ENCODE data around the gene CFAP97.

CFAP97 gene

GRCh38 chr4:185196437-185196836, 7.4 kb downstream of the CFAP97 start:
- no peak for DNase-seq

GRCh38 chr4:185194924-185195888, 8.6 kb downstream of the CFAP97 start:
- DNase-seq: no peak

GRCh38 chr4:185192059-185192458, 11.7 kb downstream of the CFAP97 start:
- DNase-seq: no peak

- DNase-seq: no peak
Measured at GRCh38 chr4:185190306-185190856, 13.4 kb downstream of the CFAP97 start.

GRCh38 chr4:185189606-185190305, 14.0 kb downstream of the CFAP97 start:
- no peak for DNase-seq

GRCh38 chr4:185186769-185187168, 17.0 kb downstream of the CFAP97 start:
- DNase-seq: no peak

- DNase-seq: peak; percentile 84
Measured at GRCh38 chr4:185183622-185184281, 20.0 kb downstream of the CFAP97 start.

- DNase-seq: no peak
Measured at GRCh38 chr4:185182239-185182638, 21.6 kb downstream of the CFAP97 start.

GRCh38 chr4:185179488-185179887, 24.3 kb downstream of the CFAP97 start:
- DNase-seq: no peak

GRCh38 chr4:185171373-185172071, 32.3 kb downstream of the CFAP97 start:
- no peak for DNase-seq

- DNase-seq: no peak
Measured at GRCh38 chr4:185167234-185167633, 36.6 kb downstream of the CFAP97 start.

- DNase-seq: peak; percentile 61
Measured at GRCh38 chr4:185165605-185166063, 38.2 kb downstream of the CFAP97 start.

- DNase-seq: no peak
Measured at GRCh38 chr4:185151296-185151695, 52.5 kb downstream of the CFAP97 start.

- no peak for DNase-seq
Measured at GRCh38 chr4:185149392-185149791, 54.4 kb downstream of the CFAP97 start.

- DNase-seq: no peak
Measured at GRCh38 chr4:185145572-185145971, 58.2 kb downstream of the CFAP97 start.

- no peak for DNase-seq
Measured at GRCh38 chr4:185144601-185145240, 59.1 kb downstream of the CFAP97 start.

GRCh38 chr4:185143601-185143969, 60.2 kb downstream of the CFAP97 start:
- no peak for DNase-seq

- peak; percentile 88 for DNase-seq
Measured at GRCh38 chr4:185142912-185143600, 60.7 kb downstream of the CFAP97 start, which contains the start of gene SLC25A4. TSS of gene SLC25A4 (plus strand) at chr4:185143266. CDS start at chr4:185143373, 107 bp downstream.

- DNase-seq: peak; percentile 9
Measured at GRCh38 chr4:185142564-185142911, 61.3 kb downstream of the CFAP97 start.

- DNase-seq: no peak
Measured at GRCh38 chr4:185141777-185142176, 62.0 kb downstream of the CFAP97 start.

- no peak for DNase-seq
Measured at GRCh38 chr4:185139736-185140135, 64.1 kb downstream of the CFAP97 start.

Measured in CD4-positive, alpha-beta T cell treated with Interleukin-10 for 1 hour (primary cell).